Aortic smooth muscle cell (primary cell): ENCODE data around the gene HOXC13. TPM values are rescaled to one million over a fixed set of nuclear protein-coding genes. Genes with fewer than 3 reads are reported as not detected.

Source experiments
- total RNA-seq: library from RNA; depleted of rRNA; stranded (reverse); fragments of >200 nt; gene quantifications from 2 replicates; pipeline ENCODE4 v1.2.3, GENCODE V29; 2014

The HOXC13 gene, protein sequence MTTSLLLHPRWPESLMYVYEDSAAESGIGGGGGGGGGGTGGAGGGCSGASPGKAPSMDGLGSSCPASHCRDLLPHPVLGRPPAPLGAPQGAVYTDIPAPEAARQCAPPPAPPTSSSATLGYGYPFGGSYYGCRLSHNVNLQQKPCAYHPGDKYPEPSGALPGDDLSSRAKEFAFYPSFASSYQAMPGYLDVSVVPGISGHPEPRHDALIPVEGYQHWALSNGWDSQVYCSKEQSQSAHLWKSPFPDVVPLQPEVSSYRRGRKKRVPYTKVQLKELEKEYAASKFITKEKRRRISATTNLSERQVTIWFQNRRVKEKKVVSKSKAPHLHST
- total RNA-seq = not detected in 2 replicates

DNA sequence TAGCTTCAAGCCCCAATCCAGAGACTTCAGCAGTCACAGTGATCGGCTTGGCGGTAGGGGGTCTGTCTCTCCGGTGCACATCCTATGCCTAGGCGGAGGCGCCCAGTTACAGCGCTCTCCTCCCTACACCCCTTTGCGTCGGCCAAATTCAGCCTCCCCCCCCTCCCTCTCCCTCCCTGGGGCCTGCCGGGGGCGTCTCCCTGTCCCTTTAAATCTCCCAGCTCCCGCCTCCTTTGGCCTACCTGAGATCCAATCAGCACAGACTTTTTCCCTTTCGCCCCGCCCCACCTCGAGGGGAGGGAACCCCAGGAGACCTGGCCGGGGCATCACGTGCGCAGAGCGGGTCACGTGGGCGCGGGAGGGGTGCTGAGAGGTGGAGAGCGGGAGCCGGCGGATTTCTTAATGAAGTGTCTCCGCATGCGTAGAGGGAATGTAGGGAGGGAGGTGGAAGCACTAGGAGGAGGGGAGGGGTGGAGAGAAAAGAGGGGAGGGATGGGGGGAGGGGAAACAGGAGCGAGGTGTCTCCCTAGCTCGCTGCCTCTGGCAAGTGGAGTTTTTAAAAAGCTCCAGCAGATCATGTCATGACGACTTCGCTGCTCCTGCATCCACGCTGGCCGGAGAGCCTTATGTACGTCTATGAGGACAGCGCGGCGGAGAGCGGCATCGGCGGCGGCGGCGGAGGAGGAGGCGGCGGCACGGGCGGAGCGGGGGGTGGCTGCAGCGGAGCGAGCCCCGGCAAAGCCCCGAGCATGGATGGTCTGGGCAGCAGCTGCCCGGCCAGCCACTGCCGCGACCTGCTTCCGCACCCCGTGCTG lies at the start of gene HOXC13:
TSS of gene HOXC13 (plus strand) at position 506 of the 815 bp plus-strand sequence. CDS start at position 582, 76 bp downstream.

GRCh38 chr12:53954694-53955035 lies 16.0 kb downstream of the HOXC13 start, which contains the start of gene HOXC12:
TSS of gene HOXC12 (plus strand) at chr12:53954903. CDS start at chr12:53954930, 27 bp downstream.

DNA sequence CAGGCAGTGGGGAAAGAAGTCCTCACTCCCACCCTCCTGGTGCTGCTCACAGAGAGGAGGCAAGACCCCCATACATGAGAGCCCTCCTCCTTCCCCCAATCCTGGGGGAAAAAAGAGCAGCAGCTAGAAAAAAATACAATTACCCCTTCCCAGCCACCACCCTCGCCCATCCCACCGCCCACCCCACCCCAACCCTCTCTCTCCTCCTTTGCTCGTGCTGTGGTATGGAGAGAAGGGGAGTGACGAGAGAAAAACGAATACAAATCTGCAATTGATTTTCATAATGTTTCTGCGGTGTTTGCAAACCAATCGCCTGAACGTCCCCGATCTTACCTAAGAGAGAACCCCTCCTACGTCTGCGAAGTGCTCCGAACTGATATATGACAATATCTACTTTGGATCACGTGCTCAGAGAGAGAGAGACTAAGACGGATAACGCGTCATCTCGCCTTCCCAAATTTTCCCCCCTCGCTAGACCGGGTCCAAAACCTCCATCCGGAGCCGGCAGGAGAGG lies 34.1 kb downstream of the HOXC13 start, which contains the start of gene HOXC11:
TSS of gene HOXC11 (plus strand) at position 405 of the 514 bp plus-strand sequence. CDS start 116 bp downstream, outside the sequence.

DNA sequence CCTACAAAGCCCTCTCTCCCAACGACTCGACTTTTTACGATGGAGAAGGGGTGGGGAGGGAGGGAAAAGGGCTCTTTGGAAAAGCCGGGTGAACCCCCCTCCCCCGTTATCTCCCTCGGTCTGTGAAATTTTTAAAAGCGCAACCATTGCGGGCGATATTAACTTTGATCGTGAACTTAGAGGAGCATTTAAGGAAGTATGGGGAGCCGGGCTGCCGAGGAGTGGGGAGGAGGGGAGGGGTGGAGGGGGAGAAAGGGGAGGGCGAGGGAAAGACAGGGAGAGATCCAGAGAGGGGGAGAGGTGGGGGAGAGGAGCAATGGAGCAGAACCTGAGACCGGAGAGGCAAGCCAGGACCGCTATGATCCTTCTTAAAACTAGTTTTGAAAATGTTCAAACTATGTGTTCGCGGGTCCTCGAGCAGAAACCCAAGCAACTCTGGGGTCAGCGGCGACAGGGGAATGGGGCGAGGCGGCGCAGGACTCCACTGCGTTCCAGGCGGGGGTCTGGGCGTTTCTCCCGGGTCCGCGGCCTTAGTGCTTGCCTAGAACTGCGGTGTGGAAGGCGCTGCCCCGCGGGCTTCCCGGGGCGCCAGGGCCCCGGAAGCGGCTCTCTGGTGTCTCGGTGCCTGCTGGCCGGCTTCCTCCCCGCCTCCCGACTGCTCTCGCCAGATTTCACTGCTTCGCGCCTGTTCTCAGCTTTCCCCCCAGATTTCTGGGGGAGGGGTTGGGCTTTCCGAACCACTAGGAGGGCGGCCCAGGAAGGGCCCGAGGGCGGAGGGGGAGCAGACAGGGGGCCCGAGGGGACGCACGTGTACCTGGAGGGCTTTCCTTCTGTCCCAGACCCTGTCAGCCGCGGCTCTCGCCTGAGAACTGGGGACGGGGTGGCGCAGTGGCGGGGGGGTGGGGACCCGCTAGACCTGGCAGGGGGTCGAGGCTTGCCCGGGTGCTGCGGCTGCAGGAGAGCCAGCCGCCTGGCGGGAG lies 35.7 kb downstream of the HOXC13 start, which contains the start of gene HOTAIR:
TSS of gene HOTAIR (minus strand) at position 871 of the 980 bp plus-strand sequence.

DNA sequence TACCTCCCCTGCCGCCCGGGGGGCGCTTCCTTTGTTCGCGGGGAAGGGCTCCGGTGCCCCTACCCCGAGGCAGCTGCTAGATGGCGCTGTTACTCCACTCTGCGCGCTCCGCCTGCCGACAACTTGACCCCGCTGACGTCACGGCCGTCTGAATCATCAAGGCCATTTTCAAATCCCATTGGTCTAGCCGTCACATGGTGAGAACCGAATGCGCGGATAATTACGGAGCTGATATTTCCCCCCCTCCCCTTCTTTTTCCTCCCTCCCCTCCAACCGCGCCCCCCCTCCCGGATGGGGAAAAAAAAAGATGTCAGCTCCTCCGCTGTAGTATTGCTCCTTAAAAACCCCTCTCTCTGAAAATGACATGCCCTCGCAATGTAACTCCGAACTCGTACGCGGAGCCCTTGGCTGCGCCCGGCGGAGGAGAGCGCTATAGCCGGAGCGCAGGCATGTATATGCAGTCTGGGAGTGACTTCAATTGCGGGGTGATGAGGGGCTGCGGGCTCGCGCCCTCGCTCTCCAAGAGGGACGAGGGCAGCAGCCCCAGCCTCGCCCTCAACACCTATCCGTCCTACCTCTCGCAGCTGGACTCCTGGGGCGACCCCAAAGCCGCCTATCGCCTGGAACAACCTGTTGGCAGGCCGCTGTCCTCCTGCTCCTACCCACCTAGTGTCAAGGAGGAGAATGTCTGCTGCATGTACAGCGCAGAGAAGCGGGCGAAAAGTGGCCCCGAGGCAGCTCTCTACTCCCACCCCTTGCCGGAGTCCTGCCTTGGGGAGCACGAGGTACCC lies 46.5 kb downstream of the HOXC13 start, which contains the start of gene HOXC10:
TSS of gene HOXC10 (plus strand) at position 246 of the 791 bp plus-strand sequence. CDS start at position 360, 114 bp downstream.

Other genes with a start within 250 kb of the HOXC13 start
- gene CALCOCO1, start 211.4 kb upstream of the HOXC13 start, total RNA-seq = 85.7 and 109 TPM in 2 replicates
- gene CISTR, start 186.9 kb upstream of the HOXC13 start, total RNA-seq = not detected in 2 replicates
- gene HOXC12, start 16.1 kb downstream of the HOXC13 start, total RNA-seq = not detected in 2 replicates
- not detected in 2 replicates for gene HOXC11, start 34.3 kb downstream of the HOXC13 start, total RNA-seq
- gene HOTAIR, start 36.1 kb downstream of the HOXC13 start, total RNA-seq = not detected in 2 replicates
- not detected in 2 replicates for gene HOXC10, start 46.3 kb downstream of the HOXC13 start, total RNA-seq
- not detected in 2 replicates for gene HOXC9, start 61.3 kb downstream of the HOXC13 start, total RNA-seq
- not detected in 2 replicates for gene HOXC8, start 70.2 kb downstream of the HOXC13 start, total RNA-seq
- not detected in 2 replicates for gene HOXC6, start 89.6 kb downstream of the HOXC13 start, total RNA-seq
- not detected in 2 replicates for gene HOXC5, start 94.2 kb downstream of the HOXC13 start, total RNA-seq
- gene HOXC4, start 115.0 kb downstream of the HOXC13 start, total RNA-seq = not detected in 2 replicates